Stimulated activated CD4-positive, alpha-beta T cell treated with anti-CD3 and anti-CD28 coated beads, Interleukin-15, amount 100 ng/mL, for 24 hours (primary cell): ENCODE results near the gene IFITM1.

Source experiments
- DNase-seq: peaks from one replicate; pipeline ENCODE4 v3.0.0-alpha.2; 2020

Gene IFITM1

DNA sequence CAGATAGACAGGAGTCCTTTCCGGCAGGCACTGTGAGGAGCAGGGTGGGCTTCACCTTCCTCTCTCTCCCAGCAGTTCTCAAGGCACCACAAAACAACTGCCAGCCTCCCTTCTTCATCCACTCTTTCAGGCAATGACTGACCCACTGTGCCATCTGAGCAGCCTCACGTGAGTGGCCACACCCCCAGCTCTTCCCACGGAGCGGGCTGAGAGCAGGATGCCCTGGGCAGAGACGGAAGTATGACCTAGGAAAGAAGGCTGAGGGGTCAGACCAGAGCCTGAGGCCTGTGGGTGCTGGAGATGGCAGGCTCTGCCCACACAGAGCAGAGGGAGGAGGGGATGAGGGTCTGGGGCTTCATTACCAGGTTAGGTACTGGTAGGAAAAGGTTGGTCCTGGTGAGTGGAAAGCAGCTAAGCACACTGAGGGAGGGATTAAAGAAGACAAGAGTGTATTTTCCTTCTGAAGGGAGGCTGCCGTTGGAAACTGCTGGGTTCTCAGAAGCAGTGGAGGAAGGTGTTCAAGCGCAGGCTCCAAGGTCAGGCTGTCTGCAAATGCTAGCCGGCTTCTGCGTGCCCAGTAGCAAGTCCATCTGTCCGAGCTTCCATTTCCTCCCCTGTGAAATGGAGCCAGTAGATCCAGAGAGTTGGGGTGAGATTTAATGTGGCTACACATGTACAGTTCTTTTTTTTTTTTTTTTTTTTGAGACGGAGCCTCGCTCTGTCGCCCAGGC lies 31.0 kb upstream of the IFITM1 start:
- no peak for DNase-seq

DNA sequence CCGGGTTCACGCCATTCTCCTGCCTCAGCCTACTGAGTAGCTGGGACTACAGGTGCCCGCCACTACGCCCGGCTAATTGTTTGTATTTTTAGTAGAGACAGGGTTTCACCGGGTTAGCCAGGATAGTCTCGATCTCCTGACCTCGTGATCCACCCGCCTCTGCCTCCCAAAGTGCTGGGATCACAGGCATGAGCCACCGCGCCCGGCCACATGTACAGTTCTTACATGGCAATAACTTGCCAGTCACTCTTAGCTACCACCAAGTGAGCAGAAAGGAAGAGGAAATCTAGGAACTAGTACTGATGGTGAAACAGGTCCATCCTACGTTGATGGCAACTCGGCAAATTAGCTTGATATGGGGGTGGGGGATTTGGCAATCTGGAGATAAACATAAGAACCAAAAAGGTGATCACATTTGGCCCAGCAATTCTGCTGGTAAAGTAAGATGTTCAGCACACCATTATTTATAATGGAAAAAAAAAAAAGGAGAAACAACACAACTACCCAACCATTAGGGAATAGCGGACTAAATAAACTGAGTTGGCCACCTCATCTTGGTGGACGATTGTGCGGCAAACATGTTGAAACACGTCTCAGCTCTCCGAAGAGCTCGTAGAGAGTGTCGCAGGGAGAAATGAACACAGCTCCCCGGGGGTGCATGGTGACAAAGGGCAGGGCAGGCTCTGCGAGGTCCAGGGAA lies 30.3 kb upstream of the IFITM1 start:
- no peak for DNase-seq

DNA sequence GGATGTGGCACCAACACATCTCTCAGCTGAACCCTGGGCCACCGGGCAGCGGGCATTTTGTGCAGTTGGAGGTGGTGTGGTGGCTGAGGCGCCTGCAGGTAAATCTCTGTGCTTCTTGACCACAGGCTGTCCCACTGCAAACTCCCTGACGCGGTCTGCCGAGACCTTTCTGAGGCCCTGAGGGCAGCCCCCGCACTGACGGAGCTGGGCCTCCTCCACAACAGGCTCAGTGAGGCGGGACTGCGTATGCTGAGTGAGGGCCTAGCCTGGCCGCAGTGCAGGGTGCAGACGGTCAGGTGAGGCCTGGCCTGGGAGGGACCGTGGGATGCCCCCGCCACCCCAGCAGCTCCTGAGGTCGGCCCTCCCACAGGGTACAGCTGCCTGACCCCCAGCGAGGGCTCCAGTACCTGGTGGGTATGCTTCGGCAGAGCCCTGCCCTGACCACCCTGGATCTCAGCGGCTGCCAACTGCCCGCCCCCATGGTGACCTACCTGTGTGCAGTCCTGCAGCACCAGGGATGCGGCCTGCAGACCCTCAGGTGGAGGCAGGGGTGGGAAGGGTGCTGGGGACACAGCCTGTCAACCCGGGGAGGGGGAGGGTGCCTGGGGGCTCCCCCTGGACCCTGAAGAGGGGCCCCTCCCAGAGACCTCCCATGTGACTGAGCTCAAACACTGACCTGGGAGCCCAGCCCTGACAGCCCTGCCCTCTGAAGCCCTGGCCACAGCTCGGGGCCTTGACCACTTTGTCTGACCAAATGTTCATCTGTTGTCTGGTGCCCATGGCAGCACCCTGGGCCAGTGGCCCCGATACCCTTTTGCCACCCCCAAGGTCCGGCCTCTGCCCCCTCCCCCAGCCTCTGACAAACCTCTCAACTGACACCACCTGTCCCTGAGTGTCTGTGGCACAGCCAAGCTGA lies 29.5 kb upstream of the IFITM1 start:
- DNase-seq: no peak

DNA sequence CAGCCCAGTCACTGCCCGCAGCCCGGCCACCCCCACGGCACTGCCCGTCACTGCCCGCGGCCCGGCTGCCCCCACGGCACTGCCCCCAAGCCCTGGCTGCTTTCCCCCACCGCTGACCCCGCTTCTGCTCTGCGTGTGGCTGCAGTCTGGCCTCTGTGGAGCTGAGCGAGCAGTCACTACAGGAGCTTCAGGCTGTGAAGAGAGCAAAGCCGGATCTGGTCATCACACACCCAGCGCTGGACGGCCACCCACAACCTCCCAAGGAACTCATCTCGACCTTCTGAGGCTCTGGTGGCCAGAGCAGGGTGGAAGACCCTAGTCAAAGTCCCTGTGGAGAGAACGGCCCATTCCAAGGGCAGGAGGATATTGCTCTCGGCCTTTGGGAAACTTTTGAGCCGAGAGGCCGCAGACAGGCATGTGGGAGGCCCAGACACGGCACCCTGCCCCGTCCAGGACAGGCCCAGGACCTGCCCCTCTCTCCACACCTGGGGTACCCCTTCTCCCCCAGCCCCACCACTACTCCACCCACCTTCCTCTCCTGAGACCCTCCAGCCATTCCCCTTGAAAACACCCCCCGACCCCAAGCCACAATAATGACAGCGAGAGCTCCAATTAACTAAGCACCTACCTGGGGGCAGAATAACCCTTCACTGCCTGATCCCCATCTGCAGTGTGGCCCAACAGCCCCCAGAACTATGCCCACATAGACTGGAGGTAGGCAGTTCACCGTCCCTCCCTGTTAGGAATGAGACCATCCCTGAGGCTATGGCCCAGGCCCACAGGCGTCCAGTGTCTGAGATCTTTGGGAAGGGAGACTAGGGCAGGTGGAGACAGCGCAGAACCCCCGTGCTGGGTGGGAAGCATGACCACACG lies 28.6 kb upstream of the IFITM1 start:
- DNase-seq: no peak

DNA sequence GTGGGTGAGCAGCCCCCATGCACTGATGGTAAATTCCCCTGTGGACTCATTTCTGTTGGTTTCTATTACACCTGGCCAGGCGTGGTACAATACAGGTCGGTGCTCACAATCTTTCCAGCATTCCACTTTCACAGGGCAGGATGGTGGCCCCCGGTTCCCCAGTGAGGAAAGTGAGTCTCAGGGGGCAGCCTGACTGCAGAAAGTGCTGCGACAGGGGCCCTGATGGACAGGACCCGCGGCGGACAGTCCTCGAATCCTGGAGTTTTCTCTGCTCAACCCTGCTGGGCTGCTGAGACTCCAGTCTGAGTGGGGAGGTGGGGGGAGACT lies 28.0 kb upstream of the IFITM1 start:
- DNase-seq: no peak

DNA sequence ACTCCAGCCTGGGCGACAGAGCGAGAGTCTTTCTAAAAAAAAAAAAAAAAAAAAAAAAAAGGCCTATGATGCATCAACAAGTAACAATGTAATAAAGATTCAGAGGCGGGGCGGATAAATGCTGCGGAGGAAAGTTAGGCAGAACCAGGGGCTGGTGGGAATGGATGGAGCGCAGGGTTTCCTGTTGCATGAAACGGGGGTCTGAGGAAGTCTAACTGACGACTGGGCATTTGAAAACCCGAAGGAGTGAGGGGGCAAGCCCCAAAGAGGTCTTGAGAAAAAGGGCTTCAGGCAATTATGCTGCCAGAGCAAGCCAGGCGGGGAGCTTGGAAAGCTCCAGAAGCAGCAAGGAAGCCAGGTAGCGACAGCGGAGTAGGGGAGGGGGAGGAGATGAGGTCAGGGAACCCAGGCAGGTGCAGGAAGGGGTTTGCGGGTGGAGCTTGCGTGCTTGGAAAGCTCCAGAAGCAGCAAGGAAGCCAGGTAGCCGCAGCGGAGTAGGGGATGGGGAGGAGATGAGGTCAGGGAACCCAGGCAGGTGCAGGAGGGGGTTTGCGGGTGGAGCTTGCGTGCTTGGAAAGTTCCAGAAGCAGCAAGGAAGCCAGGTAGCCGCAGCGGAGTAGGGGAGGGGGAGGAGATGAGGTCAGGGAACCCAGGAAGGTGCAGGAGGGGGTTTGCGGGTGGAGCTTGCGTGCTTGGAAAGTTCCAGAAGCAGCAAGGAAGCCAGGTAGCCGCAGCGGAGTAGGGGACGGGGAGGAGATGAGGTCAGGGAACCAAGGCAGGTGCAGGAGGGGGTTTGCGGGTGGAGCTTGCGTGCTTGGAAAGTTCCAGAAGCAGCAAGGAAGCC lies 26.6 kb upstream of the IFITM1 start:
- peak; percentile 45 for DNase-seq

DNA sequence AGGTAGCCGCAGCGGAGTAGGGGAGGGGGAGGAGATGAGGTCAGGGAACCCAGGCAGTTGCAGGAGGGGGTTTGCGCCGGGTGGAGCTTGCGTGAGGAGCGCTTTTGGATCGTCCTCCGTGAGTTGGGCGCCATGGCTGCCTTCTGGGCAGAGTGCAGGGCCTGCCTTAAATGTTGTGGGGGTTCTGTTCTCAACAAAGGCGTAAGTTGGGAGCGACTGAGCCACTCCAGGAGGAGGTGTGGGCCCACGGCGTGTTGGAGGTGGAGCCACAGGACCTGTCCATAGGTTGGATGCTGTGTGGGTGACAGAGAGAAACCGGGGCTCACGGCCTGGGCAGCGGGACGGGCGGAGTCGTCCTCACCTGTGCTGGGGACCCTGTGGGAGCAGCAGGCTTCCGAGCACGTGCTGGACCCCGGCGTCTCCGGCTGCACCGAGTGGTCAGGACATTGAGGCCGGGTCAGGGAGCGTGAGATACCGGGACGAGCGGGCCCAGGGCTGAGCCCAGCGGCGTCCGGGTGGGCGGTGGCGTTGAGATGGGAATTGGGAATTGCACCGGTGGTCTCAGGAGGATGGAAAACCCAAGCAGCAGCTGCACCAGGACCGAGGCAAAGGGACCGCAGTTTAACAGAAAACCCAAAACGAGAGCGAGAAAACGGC lies 25.9 kb upstream of the IFITM1 start:
- DNase-seq: peak; percentile 63

DNA sequence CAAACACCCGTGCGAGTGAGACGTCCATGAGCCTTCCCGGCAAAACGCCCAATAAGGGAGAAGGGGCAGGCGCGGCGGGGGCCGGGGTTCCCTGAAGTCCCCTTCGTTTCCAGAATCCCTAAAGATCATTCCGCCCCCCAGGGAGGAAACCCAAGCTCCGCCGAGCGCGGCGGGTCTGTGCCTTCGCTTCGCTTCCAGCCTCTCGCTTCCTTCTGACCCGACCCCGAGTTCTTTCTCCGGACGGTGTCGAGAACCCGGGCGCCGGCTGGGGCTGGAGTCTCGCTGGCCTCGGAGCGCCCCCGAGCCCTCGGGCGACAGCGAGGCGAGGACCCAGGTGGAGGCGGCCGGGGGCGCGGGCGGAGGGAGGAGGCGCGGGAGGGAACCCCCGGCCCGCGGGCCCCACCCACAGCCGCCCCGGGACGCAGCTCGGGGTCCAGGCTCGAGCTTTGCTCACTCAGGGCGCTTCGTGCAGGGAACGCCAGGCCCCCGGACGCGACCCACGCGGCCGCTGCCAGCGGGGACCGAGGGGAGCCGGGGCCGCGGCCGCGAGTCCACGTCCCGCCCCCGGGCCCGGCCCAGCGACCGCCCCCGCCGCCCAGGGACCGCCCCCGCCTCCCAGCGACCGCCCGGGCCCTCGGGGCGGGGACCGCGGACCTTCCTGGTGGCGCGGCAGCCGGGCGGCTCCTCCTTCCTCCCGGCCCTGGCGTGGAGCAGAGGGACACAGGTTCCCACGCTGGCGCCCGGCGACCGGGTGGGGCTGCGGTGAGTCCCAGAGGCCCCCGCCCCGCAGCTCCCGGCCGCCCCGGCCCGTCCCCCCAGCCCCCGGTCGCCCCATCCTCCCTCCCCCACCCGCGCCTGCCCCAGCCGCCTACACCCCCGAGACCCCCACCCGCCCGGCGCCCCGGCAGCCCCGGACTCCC lies 25.1 kb upstream of the IFITM1 start, which contains the start of gene PGGHG:
TSS of gene PGGHG (plus strand) at position 649 of the 920 bp plus-strand sequence. CDS start 691 bp downstream, outside the sequence.
- DNase-seq: peak; percentile 73

DNA sequence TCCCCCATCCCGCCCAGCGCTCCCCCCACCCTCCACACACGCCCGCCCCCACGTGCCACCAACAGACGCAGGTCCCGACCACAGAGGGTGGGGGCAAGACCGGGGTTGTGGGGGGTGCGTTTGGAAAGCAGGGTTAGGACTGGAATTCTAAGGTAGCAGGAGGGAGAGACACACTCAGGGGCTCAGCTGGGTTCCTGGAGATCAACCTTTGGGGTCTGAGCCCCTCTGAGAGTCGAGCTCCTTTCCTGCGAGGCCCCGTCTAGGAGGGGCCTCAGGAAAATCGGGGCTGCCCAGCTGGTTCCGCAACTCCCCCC lies 24.5 kb upstream of the IFITM1 start:
- DNase-seq: no peak

DNA sequence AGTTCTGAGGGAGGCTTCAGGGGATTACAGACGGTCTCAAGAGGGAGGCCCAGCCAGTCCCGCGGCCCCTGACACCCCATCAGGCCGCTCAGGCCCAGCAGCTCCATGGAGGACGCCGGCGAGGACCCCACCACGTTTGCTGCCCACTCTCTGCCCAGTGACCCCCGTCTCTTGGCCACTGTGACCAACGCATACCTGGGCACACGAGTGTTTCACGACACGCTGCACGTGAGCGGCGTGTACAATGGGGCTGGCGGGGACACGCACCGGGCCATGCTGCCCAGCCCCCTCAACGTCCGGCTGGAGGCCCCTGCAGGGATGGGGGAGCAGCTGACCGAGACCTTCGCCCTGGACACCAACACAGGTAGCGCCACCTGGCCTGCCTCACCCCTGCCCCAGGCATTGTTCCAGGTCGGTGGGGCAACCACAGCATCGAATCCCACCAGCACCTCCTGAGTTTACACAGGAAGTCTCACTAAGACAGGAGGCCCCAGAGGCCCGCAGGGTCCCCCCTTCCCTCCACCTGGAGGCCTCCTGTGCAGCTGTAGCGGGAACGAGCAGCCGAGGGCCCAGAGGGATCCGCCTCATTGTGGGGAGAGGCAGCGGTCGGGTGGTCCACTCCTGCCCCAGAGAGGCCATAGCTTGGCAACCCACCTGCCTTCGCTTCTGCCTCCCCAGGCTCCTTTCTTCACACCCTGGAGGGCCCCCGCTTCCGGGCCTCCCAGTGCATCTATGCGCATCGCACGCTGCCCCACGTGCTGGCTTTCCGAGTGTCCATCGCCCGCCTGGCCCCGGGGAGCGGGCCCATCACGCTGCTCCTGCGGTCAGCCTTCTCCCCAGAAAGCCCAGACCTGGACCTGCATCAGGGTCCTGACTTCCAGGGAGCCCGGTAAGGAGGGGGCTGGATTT lies 23.9 kb upstream of the IFITM1 start:
- no peak for DNase-seq

DNA sequence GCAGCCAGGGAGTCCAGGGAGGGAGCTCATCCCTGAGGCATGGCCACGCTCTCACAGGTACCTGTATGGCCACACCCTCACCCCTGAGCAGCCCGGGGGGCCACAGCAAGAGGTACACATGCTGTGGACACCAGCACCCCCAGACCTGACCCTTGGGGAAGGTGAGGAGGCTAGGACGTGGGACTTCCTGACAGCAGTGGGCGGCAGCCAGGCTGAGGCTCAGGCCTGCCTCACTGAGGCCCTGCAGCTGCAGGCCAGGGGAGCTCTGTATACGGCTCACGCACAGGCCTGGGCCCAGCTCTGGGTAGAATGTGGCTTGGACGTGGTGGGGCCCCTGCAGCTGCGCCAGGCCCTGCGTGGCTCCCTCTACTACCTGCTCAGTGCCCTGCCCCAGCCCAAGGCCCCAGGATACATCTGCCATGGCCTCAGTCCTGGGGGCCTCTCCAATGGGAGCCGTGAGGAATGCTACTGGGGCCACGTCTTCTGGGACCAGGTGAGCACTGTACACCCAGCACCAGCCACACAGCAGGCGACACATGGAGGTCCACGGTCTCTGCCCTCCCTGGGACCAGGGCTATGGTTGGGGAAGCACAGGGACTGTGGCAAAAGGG lies 23.1 kb upstream of the IFITM1 start:
- DNase-seq: no peak

DNA sequence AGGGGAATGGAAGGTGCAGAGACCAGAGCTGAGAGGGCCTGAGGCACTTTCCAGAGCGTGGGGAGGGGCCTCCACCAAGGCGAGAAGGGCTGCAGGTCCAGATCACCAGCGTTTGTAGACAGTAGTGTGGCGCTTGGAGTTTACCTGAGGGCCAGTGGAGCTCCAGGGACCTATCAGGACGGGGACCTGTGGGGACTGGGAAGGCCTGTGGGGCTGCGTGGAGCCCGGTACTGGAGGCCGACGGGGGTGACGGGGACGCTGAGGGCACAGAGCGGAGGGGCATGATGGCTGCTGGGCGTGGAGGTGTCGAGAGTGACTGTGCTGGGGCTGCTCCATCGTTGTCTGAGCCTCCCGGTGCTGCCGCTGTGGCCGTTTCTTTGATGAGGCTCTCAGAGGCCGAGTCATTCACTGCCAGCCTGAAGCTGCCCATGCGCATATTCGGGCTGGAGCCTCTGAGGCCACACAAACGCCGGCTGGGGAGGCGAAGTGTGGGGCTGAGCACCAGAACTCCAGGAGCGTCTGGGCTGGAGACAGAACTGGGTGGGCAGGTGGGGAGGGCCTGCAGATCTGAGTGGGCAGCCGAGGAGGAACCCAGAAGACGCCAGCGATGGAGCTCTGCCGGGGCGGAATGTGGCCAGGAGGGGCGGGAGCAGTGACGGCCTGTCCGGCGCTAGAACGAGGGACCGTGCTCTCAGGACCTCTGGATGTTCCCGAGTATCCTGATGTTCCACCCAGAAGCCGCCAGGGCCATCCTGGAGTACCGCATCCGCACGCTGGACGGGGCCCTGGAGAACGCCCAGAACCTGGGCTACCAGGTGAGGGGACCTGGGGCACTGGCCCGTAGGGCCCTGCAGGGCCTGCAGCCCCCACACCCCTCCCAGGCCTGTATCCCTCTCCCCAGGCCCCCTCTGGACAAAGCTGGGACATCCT lies 22.3 kb upstream of the IFITM1 start:
- no peak for DNase-seq

DNA sequence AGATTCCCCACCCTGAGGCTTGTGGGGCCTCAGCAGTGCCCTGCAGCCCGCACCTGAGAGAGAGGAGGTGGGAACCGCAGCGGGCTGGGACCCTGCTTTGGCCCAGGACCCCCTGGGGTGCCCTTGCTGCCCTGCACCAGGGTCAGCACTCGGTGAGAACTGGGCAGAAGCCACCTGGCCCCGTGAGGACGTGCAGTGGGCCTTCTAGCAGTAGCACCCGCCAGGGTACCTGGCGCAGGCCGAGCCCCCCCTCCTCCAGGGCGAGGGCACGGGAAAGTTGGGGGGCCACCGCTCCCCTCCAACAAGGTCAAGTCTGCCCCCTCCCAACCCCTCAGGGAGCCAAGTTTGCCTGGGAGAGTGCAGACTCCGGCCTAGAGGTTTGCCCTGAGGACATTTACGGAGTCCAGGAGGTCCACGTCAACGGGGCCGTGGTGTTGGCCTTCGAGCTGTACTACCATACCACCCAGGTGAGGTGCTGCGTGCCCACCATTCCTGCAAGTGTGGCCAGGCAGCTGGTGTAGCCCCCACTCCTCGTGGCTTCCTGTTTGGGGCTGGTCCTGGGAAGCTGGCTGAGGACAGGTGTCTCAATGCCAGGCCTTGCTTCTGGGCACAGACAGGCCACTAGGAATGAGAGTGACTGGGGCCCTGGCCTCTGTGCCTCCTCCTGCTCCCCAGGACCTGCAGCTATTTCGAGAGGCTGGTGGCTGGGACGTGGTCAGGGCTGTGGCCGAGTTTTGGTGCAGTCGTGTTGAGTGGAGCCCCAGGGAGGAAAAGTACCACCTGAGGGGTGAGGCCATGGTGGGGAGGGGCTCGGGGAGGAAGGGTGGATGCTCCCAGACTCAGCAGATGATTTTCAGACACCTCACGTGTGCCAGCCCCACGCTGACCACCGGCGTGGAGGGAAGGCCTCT lies 21.4 kb upstream of the IFITM1 start:
- DNase-seq: no peak

DNA sequence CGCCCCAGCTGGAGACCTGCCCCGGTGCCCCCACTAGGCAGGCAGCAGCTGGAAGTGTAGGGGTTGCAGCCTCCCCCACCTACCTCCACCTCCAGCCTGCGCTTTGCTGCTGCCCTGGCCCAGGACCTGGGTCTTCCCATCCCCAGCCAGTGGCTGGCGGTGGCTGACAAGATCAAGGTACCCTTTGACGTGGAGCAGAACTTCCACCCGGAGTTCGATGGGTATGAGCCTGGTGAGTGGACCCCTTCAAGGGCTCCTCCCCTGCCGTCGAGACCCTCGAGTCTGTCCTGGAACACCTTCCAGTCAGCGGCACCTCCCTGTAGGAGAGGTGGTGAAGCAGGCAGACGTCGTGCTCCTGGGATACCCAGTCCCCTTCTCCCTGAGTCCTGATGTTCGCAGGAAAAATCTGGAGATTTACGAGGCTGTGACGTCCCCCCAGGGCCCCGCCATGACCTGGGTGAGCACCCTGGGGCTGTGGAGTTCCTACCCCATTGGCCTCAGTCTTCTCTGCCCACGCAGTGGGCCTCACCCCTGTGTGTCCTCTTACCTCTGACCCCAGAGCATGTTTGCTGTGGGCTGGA lies 20.5 kb upstream of the IFITM1 start:
- no peak for DNase-seq

DNA sequence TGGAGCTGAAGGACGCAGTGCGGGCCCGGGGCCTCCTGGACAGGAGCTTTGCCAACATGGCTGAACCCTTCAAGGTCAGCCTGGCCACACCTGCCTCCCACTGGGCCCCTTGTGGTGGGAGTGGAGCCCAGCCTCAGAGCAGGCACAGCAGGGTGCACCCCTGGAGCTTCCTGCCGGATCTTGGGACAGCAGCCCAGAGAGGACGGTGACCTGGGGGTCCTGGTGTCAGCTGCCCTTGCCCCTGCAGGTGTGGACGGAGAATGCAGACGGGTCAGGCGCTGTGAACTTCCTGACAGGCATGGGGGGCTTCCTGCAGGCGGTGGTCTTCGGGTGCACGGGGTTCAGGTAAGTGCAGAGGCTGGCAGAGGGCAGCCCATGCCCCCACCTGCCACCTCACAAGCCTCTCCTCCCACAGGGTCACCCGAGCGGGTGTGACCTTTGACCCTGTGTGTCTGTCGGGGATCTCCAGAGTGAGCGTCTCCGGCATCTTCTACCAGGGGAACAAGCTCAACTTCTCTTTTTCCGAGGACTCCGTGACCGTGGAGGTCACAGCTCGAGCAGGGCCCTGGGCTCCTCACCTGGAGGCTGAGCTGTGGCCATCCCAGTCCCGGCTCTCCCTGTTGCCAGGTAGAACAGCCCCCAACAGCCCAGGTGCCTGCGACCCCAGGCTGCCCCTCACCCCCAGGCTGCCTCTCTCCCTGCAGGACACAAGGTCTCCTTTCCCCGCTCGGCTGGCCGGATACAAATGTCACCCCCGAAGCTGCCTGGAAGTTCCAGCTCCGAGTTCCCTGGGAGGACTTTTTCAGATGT lies 19.8 kb upstream of the IFITM1 start:
- no peak for DNase-seq
